ENCODE measurements around the gene SHC2. TPM values are rescaled to one million over a fixed set of nuclear protein-coding genes. Genes with fewer than 3 reads are reported as not detected.

Gene SHC2
- total and polyA plus RNA-seq, 5 experiments from 2014 or later: 0.30 to 4.0 (median 1.8) TPM

GRCh38 chr19:475360-475759 lies 14.5 kb upstream of the SHC2 start:
- POLR2A ChIA-PET: interaction anchor here (0.6 kb wide), 1 partner anchor 55 kb away, joined by 3 read pairs; no protein-coding TSS in a partner anchor
- Mint-ChIP-seq H3K27ac (peak overlapping the region in 1 of 10 donors; percentile 10), H3K9me3 (peaks cover 0 to 8% (median 4%) of the 10 kb centered on the region in 9 donors), H3K4me3 (no peak overlapping the region), H3K27me3 (peaks cover 0 to 18% (median 6%) of the 10 kb centered on the region in 5 donors), H3K36me3 (no peaks in the 10 kb centered on the region), H3K4me1 (peaks cover 5 to 9% (median 6%) of the 10 kb centered on the region in 4 donors)
- DNase-seq: no peak
- no peak for ATAC-seq

- Mint-ChIP-seq H3K27ac (no peak overlapping the region), H3K36me3 (no peaks in the 10 kb centered on the region), H3K4me3 (no peak overlapping the region), H3K27me3 (peaks cover 0 to 18% (median 6%) of the 10 kb centered on the region in 5 donors), H3K9me3 (peaks cover 0 to under 1% (median 0%) of the 10 kb centered on the region in 9 donors), H3K4me1 (no peaks in the 10 kb centered on the region)
- POLR2A ChIA-PET: no interaction called here
- DNase-seq (no peak), ATAC-seq (no peak)
These were observed 13.6 kb upstream of the SHC2 start for GRCh38 chr19:474126-475078.

- no peaks in the 10 kb centered on the region for H3K4me1 Mint-ChIP-seq
- peaks cover 0 to 18% (median 6%) of the 10 kb centered on the region in 5 donors for H3K27me3 Mint-ChIP-seq
- POLR2A ChIA-PET: no interaction called here
- ATAC-seq: no peak
- no peaks in the 10 kb centered on the region for H3K9me3 Mint-ChIP-seq
- peak overlapping the region in 1 of 10 donors; percentile 43 for H3K27ac Mint-ChIP-seq
- H3K36me3 Mint-ChIP-seq: no peaks in the 10 kb centered on the region
- H3K4me3 Mint-ChIP-seq: no peak overlapping the region
- DNase-seq: no peak
These were observed 11.4 kb upstream of the SHC2 start for GRCh38 chr19:472005-472858.

GRCh38 chr19:470701-471100 lies 9.9 kb upstream of the SHC2 start:
- ATAC-seq (no peak), DNase-seq (no peak)
- Mint-ChIP-seq H3K27ac (no peak overlapping the region), H3K27me3 (peaks cover 0 to 17% (median 6%) of the 10 kb centered on the region in 5 donors), H3K9me3 (no peaks in the 10 kb centered on the region), H3K36me3 (no peaks in the 10 kb centered on the region), H3K4me1 (no peaks in the 10 kb centered on the region), H3K4me3 (no peak overlapping the region)
- POLR2A ChIA-PET: no interaction called here

GRCh38 chr19:469833-470232 lies 9.0 kb upstream of the SHC2 start:
- Mint-ChIP-seq H3K4me1 (no peaks in the 10 kb centered on the region), H3K27ac (peak overlapping the region in 1 of 10 donors; percentile 82), H3K4me3 (no peak overlapping the region), H3K9me3 (peaks cover 0 to 4% (median 0%) of the 10 kb centered on the region in 9 donors), H3K27me3 (peaks cover 0 to 8% (median 3%) of the 10 kb centered on the region in 5 donors), H3K36me3 (no peaks in the 10 kb centered on the region)
- ATAC-seq (no peak), DNase-seq (no peak)
- POLR2A ChIA-PET: no interaction called here

- DNase-seq: no peak
- no peak for ATAC-seq
- Mint-ChIP-seq H3K27me3 (peaks cover 0 to 8% (median 0%) of the 10 kb centered on the region in 5 donors), H3K36me3 (no peaks in the 10 kb centered on the region), H3K4me3 (no peak overlapping the region), H3K9me3 (peaks cover 0 to 4% (median 0%) of the 10 kb centered on the region in 9 donors), H3K27ac (no peak overlapping the region), H3K4me1 (no peaks in the 10 kb centered on the region)
- POLR2A ChIA-PET: no interaction called here
These were observed 7.9 kb upstream of the SHC2 start for GRCh38 chr19:468587-469256.

- no peak overlapping the region for H3K27ac Mint-ChIP-seq
- H3K4me1 Mint-ChIP-seq: no peaks in the 10 kb centered on the region
- POLR2A ChIA-PET: no interaction called here
- H3K4me3 Mint-ChIP-seq: no peak overlapping the region
- H3K36me3 Mint-ChIP-seq: no peaks in the 10 kb centered on the region
- H3K9me3 Mint-ChIP-seq: peaks cover 0 to 4% (median 0%) of the 10 kb centered on the region in 9 donors
- ATAC-seq (no peak), DNase-seq (no peak)
- H3K27me3 Mint-ChIP-seq: peaks cover 0 to 11% (median 4%) of the 10 kb centered on the region in 5 donors
These were observed 6.7 kb upstream of the SHC2 start for GRCh38 chr19:467554-467953.

- POLR2A ChIA-PET: no interaction called here
- ATAC-seq (no peak), DNase-seq (no peak)
- H3K27me3 Mint-ChIP-seq: peaks cover 0 to 16% (median 4%) of the 10 kb centered on the region in 5 donors
- H3K4me3 Mint-ChIP-seq: no peak overlapping the region
- H3K36me3 Mint-ChIP-seq: peaks cover 0 to 2% (median 0%) of the 10 kb centered on the region in 3 donors
- H3K27ac Mint-ChIP-seq: no peak overlapping the region
- H3K9me3 Mint-ChIP-seq: peaks cover 0 to 4% (median 0%) of the 10 kb centered on the region in 9 donors
- peaks cover 0 to 6% (median 2%) of the 10 kb centered on the region in 4 donors for H3K4me1 Mint-ChIP-seq
These were observed 4.4 kb upstream of the SHC2 start for GRCh38 chr19:465056-465816.

GRCh38 chr19:464208-464545 lies 3.3 kb upstream of the SHC2 start:
- peaks cover 0 to 2% (median 0%) of the 10 kb centered on the region in 3 donors for H3K36me3 Mint-ChIP-seq
- DNase-seq: no peak
- H3K27ac Mint-ChIP-seq: no peak overlapping the region
- no peak for ATAC-seq
- peaks cover 0 to 23% (median 9%) of the 10 kb centered on the region in 5 donors for H3K27me3 Mint-ChIP-seq
- POLR2A ChIA-PET: no interaction called here
- H3K4me3 Mint-ChIP-seq: peak overlapping the region in 1 of 10 donors; percentile 51
- peaks cover 0 to 11% (median 5%) of the 10 kb centered on the region in 4 donors for H3K4me1 Mint-ChIP-seq
- peaks cover 0 to 4% (median 0%) of the 10 kb centered on the region in 9 donors for H3K9me3 Mint-ChIP-seq

GRCh38 chr19:463483-464207 lies 2.8 kb upstream of the SHC2 start:
- DNase-seq: no peak
- peak overlapping the region in 2 of 10 donors; percentile 22 to 51 for H3K4me3 Mint-ChIP-seq
- H3K36me3 Mint-ChIP-seq: peaks cover 0 to 2% (median 0%) of the 10 kb centered on the region in 3 donors
- H3K27ac Mint-ChIP-seq: no peak overlapping the region
- H3K4me1 Mint-ChIP-seq: peaks cover 0 to 11% (median 5%) of the 10 kb centered on the region in 4 donors
- ATAC-seq: no peak
- peaks cover 0 to 23% (median 9%) of the 10 kb centered on the region in 5 donors for H3K27me3 Mint-ChIP-seq
- POLR2A ChIA-PET: no interaction called here
- peaks cover 0 to 4% (median 0%) of the 10 kb centered on the region in 9 donors for H3K9me3 Mint-ChIP-seq

All from naive thymus-derived CD8-positive, alpha-beta T cell (primary cell).